ENCODE results near the gene GULP1.
A peak's percentile ranks its signal among the peaks of the same experiment; 100 is the strongest.
"Not testable (repeated sequence)": the region's sequence is repeated elsewhere in the genome, so short reads cannot be mapped to it uniquely, and the experiment has no call there.

GULP1 gene

GRCh38 chr2:188569431-188570165, 277.9 kb downstream of the GULP1 start:
- peak; percentile 42 for DNase-seq

GRCh38 chr2:188570370-188570769, 278.7 kb downstream of the GULP1 start:
- DNase-seq, result no peak

- no peak for DNase-seq
Measured at GRCh38 chr2:188571543-188572303, 280.0 kb downstream of the GULP1 start.

GRCh38 chr2:188572592-188572991, 280.9 kb downstream of the GULP1 start:
- DNase-seq, result no peak

GRCh38 chr2:188573453-188573852, 281.8 kb downstream of the GULP1 start:
- no peak for DNase-seq

GRCh38 chr2:188576006-188576405, 284.3 kb downstream of the GULP1 start:
- DNase-seq, result no peak

- DNase-seq, result no peak
Measured at GRCh38 chr2:188576651-188577050, 285.0 kb downstream of the GULP1 start.

- no peak for DNase-seq
Measured at GRCh38 chr2:188577231-188577630, 285.6 kb downstream of the GULP1 start.

- DNase-seq, result no peak
Measured at GRCh38 chr2:188580738-188581137, 289.1 kb downstream of the GULP1 start.

- no peak for DNase-seq
Measured at GRCh38 chr2:188582211-188582610, 290.5 kb downstream of the GULP1 start.

- DNase-seq, result no peak
Measured at GRCh38 chr2:188588235-188588634, 296.6 kb downstream of the GULP1 start.

GRCh38 chr2:188596054-188596453, 304.4 kb downstream of the GULP1 start:
- no peak for DNase-seq

- no peak for DNase-seq
Measured at GRCh38 chr2:188598551-188598950, 306.9 kb downstream of the GULP1 start.

GRCh38 chr2:188599140-188599539, 307.5 kb downstream of the GULP1 start:
- no peak for DNase-seq

GRCh38 chr2:188600536-188601210, 309.0 kb downstream of the GULP1 start:
- no peak for DNase-seq

GRCh38 chr2:188601391-188601790, 309.7 kb downstream of the GULP1 start:
- DNase-seq, result no peak

- DNase-seq, result no peak
Measured at GRCh38 chr2:188601927-188602326, 310.3 kb downstream of the GULP1 start.

- DNase-seq, result no peak
Measured at GRCh38 chr2:188604579-188604978, 312.9 kb downstream of the GULP1 start.

- not testable (repeated sequence) for DNase-seq
Measured at GRCh38 chr2:188605609-188606584, 314.2 kb downstream of the GULP1 start.

- DNase-seq, result not testable (repeated sequence)
Measured at GRCh38 chr2:188606596-188606995, 314.9 kb downstream of the GULP1 start.

- no peak for DNase-seq
Measured at GRCh38 chr2:188607501-188607900, 315.8 kb downstream of the GULP1 start.

- DNase-seq, result no peak
Measured at GRCh38 chr2:188609321-188610049, 317.8 kb downstream of the GULP1 start.

Data from NCI-H2171 (cell line).